ENCODE data around the gene PTPN6.
"Not testable (repeated sequence)": the region's sequence is repeated elsewhere in the genome, so short reads cannot be mapped to it uniquely, and the experiment has no call there.

PTPN6 gene
- long read RNA-seq, donor 1, partial matches to known transcripts = 0 of 1 reads
- long read RNA-seq, donor 1, other reads (novel, unspliced or antisense) = 0 of 1 reads
- long read RNA-seq, donor 2 = 0 reads
- long read RNA-seq, donor 3 = 0 reads
- long read RNA-seq, donor 4, partial matches to known transcripts = 0 of 4 reads
- long read RNA-seq, donor 4, other reads (novel, unspliced or antisense) = 0 of 4 reads
- long read RNA-seq, donor 5, partial matches to known transcripts = 0 of 3 reads
- long read RNA-seq, donor 5, other reads (novel, unspliced or antisense) = 0 of 3 reads
- long read RNA-seq, donor 6, partial matches to known transcripts = 0 of 3 reads
- long read RNA-seq, donor 6, other reads (novel, unspliced or antisense) = 0 of 3 reads
- long read RNA-seq, donor 7, partial matches to known transcripts = 0 of 6 reads
- long read RNA-seq, donor 7, other reads (novel, unspliced or antisense) = 0 of 6 reads
- long read RNA-seq, donor 8, partial matches to known transcripts = 0 of 4 reads
- long read RNA-seq, donor 8, other reads (novel, unspliced or antisense) = 0 of 4 reads

DNA sequence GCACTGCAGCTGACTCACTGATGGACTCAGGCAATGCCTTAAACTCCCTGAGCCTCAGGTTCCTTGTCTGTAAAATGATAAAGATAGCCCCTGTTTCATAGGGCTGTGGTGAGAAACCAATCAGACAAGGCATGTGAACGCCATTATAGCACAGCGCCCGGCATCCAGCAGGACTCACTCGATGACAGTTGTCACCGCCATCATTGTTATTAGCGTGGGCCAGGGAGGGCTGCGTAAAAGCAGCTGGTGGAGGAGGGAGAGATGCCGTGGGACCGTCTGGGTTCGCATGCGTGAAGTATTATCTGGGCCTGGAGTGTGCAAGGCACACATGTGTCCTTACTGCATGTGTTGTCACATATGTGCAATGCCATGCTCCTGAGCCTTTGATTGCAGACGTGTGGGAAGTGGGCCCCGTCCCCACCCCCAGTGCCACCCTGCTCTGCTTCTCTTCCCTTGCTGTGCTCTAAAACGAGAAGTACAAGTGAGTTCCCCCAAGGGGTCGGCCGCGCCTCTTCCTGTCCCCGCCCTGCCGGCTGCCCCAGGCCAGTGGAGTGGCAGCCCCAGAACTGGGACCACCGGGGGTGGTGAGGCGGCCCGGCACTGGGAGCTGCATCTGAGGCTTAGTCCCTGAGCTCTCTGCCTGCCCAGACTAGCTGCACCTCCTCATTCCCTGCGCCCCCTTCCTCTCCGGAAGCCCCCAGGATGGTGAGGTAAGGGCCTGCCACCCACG is at the start of gene PTPN6:
Gene PTPN6 (plus strand): TSS at position 546 of the 730 bp plus-strand sequence. CDS start 157 bp downstream, at position 703.
- DNase-seq = no peak

DNA sequence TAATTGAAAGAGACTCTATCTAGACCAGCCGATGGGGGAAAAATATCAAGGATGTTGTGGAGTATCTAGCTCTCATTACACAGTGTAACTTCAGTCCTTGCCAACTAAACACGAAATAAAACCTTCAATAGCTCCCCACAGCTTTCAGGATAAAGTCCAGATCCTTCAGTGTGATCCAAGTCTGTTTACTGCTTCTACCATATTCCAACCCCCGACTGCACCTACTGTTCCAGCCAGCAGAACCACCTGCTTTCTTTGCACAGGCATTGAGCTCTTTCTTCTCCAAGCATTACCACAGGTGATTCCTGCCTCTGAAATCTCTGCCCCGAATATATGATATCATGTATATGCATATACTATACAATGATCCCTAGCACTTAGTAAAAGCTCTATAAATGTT is 48.7 kb upstream of the PTPN6 start:
- DNase-seq = no peak

GRCh38 chr12:6903722-6904121 is 47.4 kb upstream of the PTPN6 start:
- DNase-seq = no peak

- DNase-seq = peak; percentile 89
Observed at GRCh38 chr12:6904280-6905276, 46.6 kb upstream of the PTPN6 start, which contains the start of gene LRRC23. LRRC23 (plus strand) TSS chr12:6904822; CDS start chr12:6905634, 812 bp downstream.

- no peak for DNase-seq
Observed at GRCh38 chr12:6905414-6906040, 45.6 kb upstream of the PTPN6 start.

GRCh38 chr12:6908141-6908540 is 43.0 kb upstream of the PTPN6 start:
- DNase-seq = not testable (repeated sequence)

DNA sequence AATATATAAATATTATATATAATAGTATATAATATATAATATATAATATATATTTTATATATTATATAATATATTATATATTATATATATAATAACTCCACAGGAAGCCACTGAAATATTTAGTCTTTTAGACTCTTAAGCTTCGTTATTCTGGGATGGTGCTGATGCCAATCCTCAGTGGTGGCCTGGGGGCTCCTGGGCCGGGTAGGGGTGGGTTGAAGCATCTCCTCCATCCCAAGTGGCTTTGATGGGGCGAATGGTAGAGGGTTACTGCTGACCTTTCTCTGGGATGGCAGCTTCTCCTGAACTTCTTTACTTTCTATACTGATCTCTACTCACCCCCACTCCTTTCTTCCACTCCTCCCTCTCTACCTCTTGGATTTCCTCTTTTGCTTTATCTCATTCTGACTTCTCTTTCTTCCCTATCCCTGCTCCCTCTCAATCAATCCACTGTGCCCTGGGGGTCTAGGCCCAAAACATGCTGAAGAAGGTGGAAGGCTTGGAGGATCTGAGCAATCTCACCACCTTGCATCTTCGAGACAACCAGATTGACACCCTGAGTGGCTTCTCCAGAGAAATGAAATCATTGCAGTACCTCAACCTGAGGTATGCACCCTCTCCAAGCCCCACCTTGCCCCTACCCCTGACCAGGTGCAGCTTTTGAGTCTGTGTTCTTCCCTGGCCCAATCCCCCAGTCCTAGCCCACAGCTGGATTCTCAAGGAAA is 41.6 kb upstream of the PTPN6 start:
- no peak for DNase-seq

- no peak for DNase-seq
Observed at GRCh38 chr12:6912164-6912935, 38.8 kb upstream of the PTPN6 start.

DNA sequence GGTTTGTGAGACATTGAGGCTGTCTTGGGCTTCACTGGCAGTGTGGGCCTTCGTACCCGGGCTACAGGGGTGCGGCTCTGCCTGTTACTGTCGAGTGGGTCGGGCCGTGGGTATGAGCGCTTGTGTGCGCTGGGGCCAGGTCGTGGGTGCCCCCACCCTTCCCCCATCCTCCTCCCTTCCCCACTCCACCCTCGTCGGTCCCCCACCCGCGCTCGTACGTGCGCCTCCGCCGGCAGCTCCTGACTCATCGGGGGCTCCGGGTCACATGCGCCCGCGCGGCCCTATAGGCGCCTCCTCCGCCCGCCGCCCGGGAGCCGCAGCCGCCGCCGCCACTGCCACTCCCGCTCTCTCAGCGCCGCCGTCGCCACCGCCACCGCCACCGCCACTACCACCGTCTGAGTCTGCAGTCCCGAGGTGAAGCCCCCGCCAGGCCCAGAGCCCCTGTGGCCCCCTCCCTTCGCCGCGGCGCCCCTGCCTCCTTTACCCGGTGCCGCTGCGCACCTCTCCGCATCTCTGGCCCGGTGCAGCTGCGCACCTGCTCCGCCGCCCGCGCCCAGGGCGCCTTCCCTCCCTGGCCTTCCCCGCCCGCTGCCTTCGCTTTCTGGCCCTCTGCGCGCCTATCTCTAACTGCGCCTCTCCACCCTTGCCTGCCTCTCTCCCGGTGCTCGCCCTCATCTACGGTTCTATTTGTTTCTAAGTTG is 36.8 kb upstream of the PTPN6 start, which contains the start of gene ENO2:
Gene ENO2 (plus strand): TSS at position 335 of the 701 bp plus-strand sequence. CDS start 1,253 bp downstream, outside the sequence.
- DNase-seq = peak; percentile 75

- no peak for DNase-seq
Observed at GRCh38 chr12:6914947-6915788, 36.0 kb upstream of the PTPN6 start.

DNA sequence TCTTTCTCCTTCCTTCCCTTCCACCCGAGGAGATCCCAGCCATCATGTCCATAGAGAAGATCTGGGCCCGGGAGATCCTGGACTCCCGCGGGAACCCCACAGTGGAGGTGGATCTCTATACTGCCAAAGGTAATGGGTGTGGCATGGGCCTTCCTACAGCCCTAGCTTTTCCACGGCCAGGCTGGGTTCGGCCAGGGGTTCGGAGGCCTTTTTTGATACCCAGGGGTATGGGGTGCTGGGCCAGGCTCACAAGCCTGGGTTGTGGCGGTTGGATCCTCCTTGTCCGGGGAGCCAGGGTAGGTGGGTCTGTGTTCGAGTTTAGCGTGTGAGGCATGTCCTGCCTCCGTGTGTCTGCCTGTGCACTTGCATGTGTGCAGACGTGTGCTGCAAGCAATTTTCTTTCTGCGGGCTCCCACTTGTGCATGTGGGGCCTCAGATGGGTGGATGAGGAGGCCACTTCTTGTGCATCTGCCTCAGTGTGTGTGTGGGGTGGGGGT is 35.3 kb upstream of the PTPN6 start:
- no peak for DNase-seq

- DNase-seq = no peak
Observed at GRCh38 chr12:6916426-6917200, 34.5 kb upstream of the PTPN6 start.

GRCh38 chr12:6917491-6918231 is 33.5 kb upstream of the PTPN6 start:
- DNase-seq = no peak

DNA sequence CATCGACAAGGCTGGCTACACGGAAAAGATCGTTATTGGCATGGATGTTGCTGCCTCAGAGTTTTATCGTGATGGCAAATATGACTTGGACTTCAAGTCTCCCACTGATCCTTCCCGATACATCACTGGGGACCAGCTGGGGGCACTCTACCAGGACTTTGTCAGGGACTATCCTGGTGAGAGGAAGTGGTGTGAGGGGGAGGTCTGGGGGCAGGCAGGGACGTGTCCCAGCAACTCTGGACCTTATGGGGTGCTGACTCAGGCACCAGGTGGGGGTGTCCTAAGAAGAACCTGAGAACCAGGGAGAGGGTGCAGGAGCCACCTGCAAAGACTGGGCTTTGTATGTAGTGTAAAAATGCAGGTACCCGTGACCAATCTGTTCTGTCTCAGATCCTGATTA is 31.6 kb upstream of the PTPN6 start:
- DNase-seq = no peak

DNA sequence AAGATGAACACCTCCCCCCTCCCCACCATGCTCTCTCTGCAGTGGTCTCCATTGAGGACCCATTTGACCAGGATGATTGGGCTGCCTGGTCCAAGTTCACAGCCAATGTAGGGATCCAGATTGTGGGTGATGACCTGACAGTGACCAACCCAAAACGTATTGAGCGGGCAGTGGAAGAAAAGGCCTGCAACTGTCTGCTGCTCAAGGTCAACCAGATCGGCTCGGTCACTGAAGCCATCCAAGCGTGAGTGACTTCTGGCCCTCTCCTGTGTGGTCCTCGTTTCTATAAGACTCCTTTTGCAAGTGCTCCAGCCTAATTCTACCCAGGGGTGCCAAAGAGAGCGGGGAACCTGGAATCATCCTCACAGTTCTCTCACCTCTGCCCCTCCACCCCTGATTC is 29.6 kb upstream of the PTPN6 start:
- DNase-seq = no peak

Measured in right kidney (tissue), 9 donors.